ENCODE results near the gene TMEM38B.

The TMEM38B gene

GRCh38 chr9:105661011-105661410 lies 33.3 kb upstream of the TMEM38B start:
- DNase-seq (ENCODE audit: low read depth), result no peak
- no peak for TF ChIP-seq CTCF (conservative IDR thresholded peaks at IDR 0.05; ENCODE audit: low read depth, low read length)
- no peak overlapping the region for H3K4me3 ChIP-seq (ENCODE audit: low read depth, low read length)

GRCh38 chr9:105662184-105663104 lies 31.9 kb upstream of the TMEM38B start, which contains the start of gene TAL2:
TSS of gene TAL2 (plus strand) at chr9:105662457. CDS start at chr9:105662497, 40 bp downstream.
- DNase-seq (ENCODE audit: low read depth), result no peak
- no peak within 1 kb of the TSS for H3K4me3 ChIP-seq (ENCODE audit: low read depth, low read length)
- TF ChIP-seq CTCF (conservative IDR thresholded peaks at IDR 0.05; ENCODE audit: low read depth, low read length), result no peak

- no peak for TF ChIP-seq CTCF (conservative IDR thresholded peaks at IDR 0.05; ENCODE audit: low read depth, low read length)
- DNase-seq (ENCODE audit: low read depth), result no peak
- no peak overlapping the region for H3K4me3 ChIP-seq (ENCODE audit: low read depth, low read length)
Measured at GRCh38 chr9:105663914-105664313, 30.4 kb upstream of the TMEM38B start.

GRCh38 chr9:105667867-105668266 lies 26.5 kb upstream of the TMEM38B start:
- no peak overlapping the region for H3K4me3 ChIP-seq (ENCODE audit: low read depth, low read length)
- no peak for TF ChIP-seq CTCF (conservative IDR thresholded peaks at IDR 0.05; ENCODE audit: low read depth, low read length)
- no peak for DNase-seq (ENCODE audit: low read depth)

- no peak overlapping the region for H3K4me3 ChIP-seq (ENCODE audit: low read depth, low read length)
- no peak for TF ChIP-seq CTCF (conservative IDR thresholded peaks at IDR 0.05; ENCODE audit: low read depth, low read length)
- DNase-seq (ENCODE audit: low read depth), result no peak
Measured at GRCh38 chr9:105670315-105670714, 24.0 kb upstream of the TMEM38B start.

- no peak for TF ChIP-seq CTCF (conservative IDR thresholded peaks at IDR 0.05; ENCODE audit: low read depth, low read length)
- DNase-seq (ENCODE audit: low read depth), result no peak
- H3K4me3 ChIP-seq (ENCODE audit: low read depth, low read length), result no peak overlapping the region
Measured at GRCh38 chr9:105670775-105671174, 23.6 kb upstream of the TMEM38B start.
